ENCODE data around the gene RFXANK. TPM values are rescaled to one million over a fixed set of nuclear protein-coding genes. Genes with fewer than 3 reads are reported as not detected.

The RFXANK gene
- polyA plus RNA-seq, 1 donor from 2014 or later, result 40.0 TPM

DNA sequence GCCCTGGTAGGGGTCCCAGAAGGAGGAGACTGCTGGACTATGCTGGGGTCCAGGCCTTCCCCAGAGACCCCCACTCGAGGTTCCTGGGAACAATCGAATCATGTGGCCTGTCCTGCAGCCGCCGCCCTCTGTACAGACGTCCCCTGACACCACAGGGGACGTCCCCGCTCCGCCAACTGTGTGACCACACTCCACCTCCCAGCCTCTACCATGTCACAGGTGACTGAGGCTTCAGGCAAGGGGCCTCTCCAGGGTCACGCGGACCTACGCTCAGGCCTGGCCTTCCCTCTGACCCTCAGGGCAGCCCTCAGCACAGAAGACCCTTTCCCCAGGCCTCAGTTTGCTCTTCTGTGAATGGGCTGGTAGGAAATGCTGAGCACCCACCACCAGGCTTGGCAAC is 40.6 kb upstream of the RFXANK start:
- Histone ChIP-seq H3K36me3 (ENCODE audit: insufficient read depth, low read length) (no peaks in the 10 kb centered on the region), H3K4me2 (ENCODE audit: low read length) (no peak overlapping the region), H3F3A (ENCODE audit: insufficient read depth, low read length, poor library complexity, severe bottlenecking) (no peaks in the 10 kb centered on the region), H3K9me3 (ENCODE audit: low read length) (no peaks in the 10 kb centered on the region), H3K9ac (ENCODE audit: low read length) (no peak overlapping the region), H2AFZ (ENCODE audit: low read depth, low read length) (no peak overlapping the region), H4K20me1 (ENCODE audit: insufficient read depth) (no peaks in the 10 kb centered on the region), H3K79me2 (replicated peaks; ENCODE audit: insufficient read depth, low read length) (no peaks in the 10 kb centered on the region), H3K27me3 (ENCODE audit: insufficient read depth, low read depth, low read length) (no peaks in the 10 kb centered on the region), H3K27ac (ENCODE audit: low read length) (no peak overlapping the region), H3K9me2 (ENCODE audit: insufficient read depth, low read length) (no peaks in the 10 kb centered on the region), H3K4me3 (ENCODE audit: low read length) (no peak overlapping the region)
- no peak for TF ChIP-seq EZH2 (IDR thresholded peaks at IDR 0.05; ENCODE audit: borderline replicate concordance, insufficient read depth, low read length, poor library complexity, severe bottlenecking)
- TF ChIP-seq POLR2AphosphoS5 (IDR thresholded peaks at IDR 0.05), result no peak
- no peak for TF ChIP-seq RAD21 (conservative IDR thresholded peaks at IDR 0.05)
- TF ChIP-seq, protein P1, sequence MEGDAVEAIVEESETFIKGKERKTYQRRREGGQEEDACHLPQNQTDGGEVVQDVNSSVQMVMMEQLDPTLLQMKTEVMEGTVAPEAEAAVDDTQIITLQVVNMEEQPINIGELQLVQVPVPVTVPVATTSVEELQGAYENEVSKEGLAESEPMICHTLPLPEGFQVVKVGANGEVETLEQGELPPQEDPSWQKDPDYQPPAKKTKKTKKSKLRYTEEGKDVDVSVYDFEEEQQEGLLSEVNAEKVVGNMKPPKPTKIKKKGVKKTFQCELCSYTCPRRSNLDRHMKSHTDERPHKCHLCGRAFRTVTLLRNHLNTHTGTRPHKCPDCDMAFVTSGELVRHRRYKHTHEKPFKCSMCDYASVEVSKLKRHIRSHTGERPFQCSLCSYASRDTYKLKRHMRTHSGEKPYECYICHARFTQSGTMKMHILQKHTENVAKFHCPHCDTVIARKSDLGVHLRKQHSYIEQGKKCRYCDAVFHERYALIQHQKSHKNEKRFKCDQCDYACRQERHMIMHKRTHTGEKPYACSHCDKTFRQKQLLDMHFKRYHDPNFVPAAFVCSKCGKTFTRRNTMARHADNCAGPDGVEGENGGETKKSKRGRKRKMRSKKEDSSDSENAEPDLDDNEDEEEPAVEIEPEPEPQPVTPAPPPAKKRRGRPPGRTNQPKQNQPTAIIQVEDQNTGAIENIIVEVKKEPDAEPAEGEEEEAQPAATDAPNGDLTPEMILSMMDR (IDR thresholded peaks at IDR 0.05; ENCODE audit: poor library complexity, severe bottlenecking), result no peak
- TF ChIP-seq MXI1 (conservative IDR thresholded peaks at IDR 0.05; ENCODE audit: poor library complexity, severe bottlenecking), result no peak
- TF ChIP-seq TAF1 (IDR thresholded peaks at IDR 0.05; ENCODE audit: low read depth), result no peak
- no peak for TF ChIP-seq EP300 (conservative IDR thresholded peaks at IDR 0.05; ENCODE audit: poor library complexity, severe bottlenecking)
- TF ChIP-seq, protein P2, sequence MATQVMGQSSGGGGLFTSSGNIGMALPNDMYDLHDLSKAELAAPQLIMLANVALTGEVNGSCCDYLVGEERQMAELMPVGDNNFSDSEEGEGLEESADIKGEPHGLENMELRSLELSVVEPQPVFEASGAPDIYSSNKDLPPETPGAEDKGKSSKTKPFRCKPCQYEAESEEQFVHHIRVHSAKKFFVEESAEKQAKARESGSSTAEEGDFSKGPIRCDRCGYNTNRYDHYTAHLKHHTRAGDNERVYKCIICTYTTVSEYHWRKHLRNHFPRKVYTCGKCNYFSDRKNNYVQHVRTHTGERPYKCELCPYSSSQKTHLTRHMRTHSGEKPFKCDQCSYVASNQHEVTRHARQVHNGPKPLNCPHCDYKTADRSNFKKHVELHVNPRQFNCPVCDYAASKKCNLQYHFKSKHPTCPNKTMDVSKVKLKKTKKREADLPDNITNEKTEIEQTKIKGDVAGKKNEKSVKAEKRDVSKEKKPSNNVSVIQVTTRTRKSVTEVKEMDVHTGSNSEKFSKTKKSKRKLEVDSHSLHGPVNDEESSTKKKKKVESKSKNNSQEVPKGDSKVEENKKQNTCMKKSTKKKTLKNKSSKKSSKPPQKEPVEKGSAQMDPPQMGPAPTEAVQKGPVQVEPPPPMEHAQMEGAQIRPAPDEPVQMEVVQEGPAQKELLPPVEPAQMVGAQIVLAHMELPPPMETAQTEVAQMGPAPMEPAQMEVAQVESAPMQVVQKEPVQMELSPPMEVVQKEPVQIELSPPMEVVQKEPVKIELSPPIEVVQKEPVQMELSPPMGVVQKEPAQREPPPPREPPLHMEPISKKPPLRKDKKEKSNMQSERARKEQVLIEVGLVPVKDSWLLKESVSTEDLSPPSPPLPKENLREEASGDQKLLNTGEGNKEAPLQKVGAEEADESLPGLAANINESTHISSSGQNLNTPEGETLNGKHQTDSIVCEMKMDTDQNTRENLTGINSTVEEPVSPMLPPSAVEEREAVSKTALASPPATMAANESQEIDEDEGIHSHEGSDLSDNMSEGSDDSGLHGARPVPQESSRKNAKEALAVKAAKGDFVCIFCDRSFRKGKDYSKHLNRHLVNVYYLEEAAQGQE (IDR thresholded peaks at IDR 0.05; ENCODE audit: borderline replicate concordance), result no peak

DNA sequence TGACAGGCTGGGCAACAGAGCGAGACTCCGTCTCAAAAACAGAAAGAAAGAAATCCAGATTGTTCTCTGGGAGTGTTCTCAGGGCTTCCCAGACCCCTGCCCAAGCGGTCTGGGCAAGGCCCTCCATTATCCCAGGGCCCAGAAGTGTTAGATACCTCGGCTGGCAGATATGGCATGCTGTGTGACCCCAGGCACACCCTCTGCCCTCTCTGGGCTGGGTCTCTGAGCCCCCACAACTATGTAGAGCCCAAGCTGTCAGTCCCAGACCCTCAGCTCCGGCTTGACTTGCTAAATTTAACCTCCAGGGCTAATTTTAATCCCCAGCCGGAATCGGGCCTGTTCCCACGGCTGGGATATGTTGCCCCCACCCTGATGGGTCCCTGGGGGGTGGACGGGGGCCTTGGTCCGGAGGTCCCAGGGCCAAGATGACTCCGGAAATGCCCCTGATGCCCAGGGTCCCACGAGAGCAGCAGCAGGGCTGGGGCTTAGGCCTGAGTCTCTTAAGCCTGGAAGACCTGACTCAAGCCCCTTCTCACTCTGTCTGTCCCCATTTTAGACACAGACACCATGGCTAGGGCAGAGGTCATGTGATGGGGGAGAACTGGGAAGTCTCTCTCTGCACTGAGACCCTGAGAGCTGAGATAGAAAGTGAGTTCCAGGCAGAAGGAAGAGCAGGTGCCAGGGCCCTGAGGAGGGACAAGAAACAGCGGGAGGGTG is 39.2 kb upstream of the RFXANK start:
- Histone ChIP-seq H3K9me3 (ENCODE audit: low read length) (no peaks in the 10 kb centered on the region), H3K36me3 (ENCODE audit: insufficient read depth, low read length) (no peaks in the 10 kb centered on the region), H3K4me2 (ENCODE audit: low read length) (no peak overlapping the region), H3F3A (ENCODE audit: insufficient read depth, low read length, poor library complexity, severe bottlenecking) (no peaks in the 10 kb centered on the region), H3K27me3 (ENCODE audit: insufficient read depth, low read depth, low read length) (no peaks in the 10 kb centered on the region), H3K27ac (ENCODE audit: low read length) (no peak overlapping the region), H3K9me2 (ENCODE audit: insufficient read depth, low read length) (no peaks in the 10 kb centered on the region), H3K4me3 (ENCODE audit: low read length) (no peak overlapping the region), H4K20me1 (ENCODE audit: insufficient read depth) (no peaks in the 10 kb centered on the region), H2AFZ (ENCODE audit: low read depth, low read length) (no peak overlapping the region), H3K9ac (ENCODE audit: low read length) (no peak overlapping the region), H3K79me2 (replicated peaks; ENCODE audit: insufficient read depth, low read length) (no peaks in the 10 kb centered on the region)
- TF ChIP-seq MXI1 (conservative IDR thresholded peaks at IDR 0.05; ENCODE audit: poor library complexity, severe bottlenecking), result no peak
- no peak for TF ChIP-seq EZH2 (IDR thresholded peaks at IDR 0.05; ENCODE audit: borderline replicate concordance, insufficient read depth, low read length, poor library complexity, severe bottlenecking)
- TF ChIP-seq TAF1 (IDR thresholded peaks at IDR 0.05; ENCODE audit: low read depth), result no peak
- TF ChIP-seq, protein P1 (IDR thresholded peaks at IDR 0.05; ENCODE audit: poor library complexity, severe bottlenecking), result no peak
- no peak for TF ChIP-seq SMC3 (conservative IDR thresholded peaks at IDR 0.05; ENCODE audit: poor library complexity)
- TF ChIP-seq, protein P2 (IDR thresholded peaks at IDR 0.05; ENCODE audit: borderline replicate concordance), result no peak
- TF ChIP-seq EP300 (conservative IDR thresholded peaks at IDR 0.05; ENCODE audit: poor library complexity, severe bottlenecking), result no peak
- no peak for TF ChIP-seq RAD21 (conservative IDR thresholded peaks at IDR 0.05)
- no peak for TF ChIP-seq POLR2AphosphoS5 (IDR thresholded peaks at IDR 0.05)
